IMR-90 (cell line): ENCODE data around the gene ADAMTSL1. TPM values are rescaled to one million over a fixed set of nuclear protein-coding genes. Genes with fewer than 3 reads are reported as not detected.

Experiments
- ATAC-seq: fragments of 200-7000 bp; cut with Tn5 transposase; 2 replicates; pipeline ENCODE4 v1.9.1; 2020; ENCODE audit warnings: low read depth, mild to moderate bottlenecking, moderate library complexity
- BruUV-seq: library from RNA; stranded (reverse); fragments of 400-500 nt; replicated peaks from 2 replicates; lab custom pipeline; 2021; lab: Mats Ljungman, UMichigan
- CTCF ChIA-PET: fragments of 300-600 bp; formaldehyde crosslinking; extraction: SDS; loops from one replicate; lab custom pipeline; 2021; ENCODE audit warnings: antibody characterized with exemption; lab: Yijun Ruan, JAX
- POLR2A ChIA-PET: fragments of 300-600 bp; sonication (Branson Sonifier 250); formaldehyde crosslinking; loops from one replicate; lab custom pipeline; 2022; ENCODE audit warnings: antibody characterized with exemption; ENCODE audit not compliant: unreplicated experiment; lab: Charles Lee
- DNase-seq: peaks from one replicate; pipeline ENCODE4 v3.0.0; 2013
- H2AFZ ChIP-seq: replicated peaks from 2 replicates; pipeline ENCODE3; 2013; ENCODE audit warnings: low read length, mild to moderate bottlenecking; ENCODE audit not compliant: poor library complexity
- H2AK5ac ChIP-seq: 2 replicates; pipeline ENCODE4 v1.6.1; 2013; ENCODE audit warnings: low read depth, low read length, inconsistent platforms
- H2AK9ac ChIP-seq: replicated peaks from 2 replicates; pipeline ENCODE3; 2013; ENCODE audit warnings: mild to moderate bottlenecking, low read depth, low read length, moderate library complexity; ENCODE audit not compliant: poor library complexity
- H2BK120ac ChIP-seq: 2 replicates; pipeline ENCODE4 v1.6.1; 2013; ENCODE audit warnings: low read depth, low read length, inconsistent platforms
- H2BK15ac ChIP-seq: 3 replicates; pipeline ENCODE4 v1.6.1; 2013; ENCODE audit warnings: low read depth, low read length, inconsistent platforms
- H2BK20ac ChIP-seq: 2 replicates; pipeline ENCODE4 v1.6.1; 2013; ENCODE audit warnings: low read depth, mild to moderate bottlenecking, inconsistent platforms, low read length, moderate library complexity
- H2BK5ac ChIP-seq: 2 replicates; pipeline ENCODE4 v1.6.1; 2013; ENCODE audit warnings: mild to moderate bottlenecking, low read depth, low read length, inconsistent platforms; ENCODE audit not compliant: poor library complexity, severe bottlenecking
- H3K14ac ChIP-seq: replicated peaks from 2 replicates; pipeline ENCODE4 v1.6.1; 2013; ENCODE audit warnings: low read depth, low read length, inconsistent platforms
- H3K18ac ChIP-seq: 2 replicates; pipeline ENCODE4 v1.6.1; 2013; ENCODE audit warnings: low read depth, low read length, control low read depth
- H3K23ac ChIP-seq: 2 replicates; pipeline ENCODE4 v1.6.1; 2013; ENCODE audit warnings: low read depth, low read length, inconsistent platforms
- H3K27ac ChIP-seq: 2 replicates; pipeline ENCODE4 v1.5.1; 2013; ENCODE audit warnings: mild to moderate bottlenecking, control low read depth, low read length; ENCODE audit not compliant: insufficient read depth
- H3K27me3 ChIP-seq: 2 replicates; pipeline ENCODE4 v1.6.1; 2013; ENCODE audit warnings: low read length; ENCODE audit not compliant: control insufficient read depth, insufficient read depth
- H3K36me3 ChIP-seq: 2 replicates; pipeline ENCODE4 v1.6.1; 2013; ENCODE audit warnings: low read length, mixed read lengths; ENCODE audit not compliant: control insufficient read depth, insufficient read depth
- H3K4ac ChIP-seq: 2 replicates; pipeline ENCODE4 v1.6.1; 2013; ENCODE audit warnings: low read depth, low read length, inconsistent platforms
- H3K4me1 ChIP-seq: 2 replicates; pipeline ENCODE4 v1.6.1; 2013; ENCODE audit warnings: low read length, mixed read lengths; ENCODE audit not compliant: control insufficient read depth, insufficient read depth
- H3K4me2 ChIP-seq: 2 replicates; pipeline ENCODE4 v1.6.1; 2013; ENCODE audit warnings: low read depth, mild to moderate bottlenecking, control low read depth, low read length, moderate library complexity
- H3K4me3 ChIP-seq: 2 replicates; pipeline ENCODE4 v1.5.1; 2013; ENCODE audit warnings: low read depth, mild to moderate bottlenecking, control low read depth, low read length, moderate library complexity; ENCODE audit not compliant: insufficient read depth
- H3K56ac ChIP-seq: 2 replicates; pipeline ENCODE4 v1.6.1; 2013; ENCODE audit warnings: low read length, inconsistent platforms; ENCODE audit not compliant: insufficient read depth; ENCODE audit errors: extremely low read depth
- H3K79me1 ChIP-seq, 2 experiments: 2 replicates each; pipeline ENCODE4 v1.6.1; 2013; ENCODE audit warnings: low read length in 2 of 2, inconsistent platforms in 1 of 2, low read depth in 1 of 2
- H3K9ac ChIP-seq: 2 replicates; pipeline ENCODE4 v1.6.1; 2013; ENCODE audit warnings: low read depth, low read length, control low read depth
- H3K9me1 ChIP-seq: 2 replicates; pipeline ENCODE4 v1.6.1; 2013; ENCODE audit warnings: low read length, inconsistent platforms; ENCODE audit not compliant: insufficient read depth
- H3K9me3 ChIP-seq: 2 replicates; pipeline ENCODE4 v1.6.1; 2013; ENCODE audit warnings: low read length; ENCODE audit not compliant: control insufficient read depth, insufficient read depth
- H4K20me1 ChIP-seq: 2 replicates; pipeline ENCODE4 v1.6.1; 2013; ENCODE audit warnings: low read length, inconsistent platforms; ENCODE audit not compliant: insufficient read depth
- H4K5ac ChIP-seq: 2 replicates; pipeline ENCODE4 v1.6.1; 2013; ENCODE audit warnings: mild to moderate bottlenecking, low read depth, low read length, control low read depth
- H4K8ac ChIP-seq, 2 experiments: 2 replicates each; pipeline ENCODE4 v1.6.1; 2013; ENCODE audit warnings: low read depth in 2 of 2, low read length in 2 of 2, control low read depth in 1 of 2, inconsistent platforms in 1 of 2
- H4K91ac ChIP-seq: 2 replicates; pipeline ENCODE4 v1.6.1; 2013; ENCODE audit warnings: low read depth, low read length, inconsistent platforms; ENCODE audit not compliant: insufficient read depth
- CHD1 ChIP-seq: IDR thresholded peaks from 2 replicates; pipeline ENCODE4 v1.6.1; 2012; ENCODE audit warnings: low read depth, low read length, improper control_type of control experiment
- MAFK ChIP-seq: IDR thresholded peaks from 2 replicates; pipeline ENCODE4 v1.6.1; 2012; ENCODE audit warnings: low read depth, low read length, improper control_type of control experiment
- MAZ ChIP-seq: IDR thresholded peaks from 2 replicates; pipeline ENCODE4 v1.6.1; 2012; ENCODE audit warnings: low read depth, mild to moderate bottlenecking, low read length, improper control_type of control experiment, moderate library complexity, borderline replicate concordance
- RFX5 ChIP-seq: IDR thresholded peaks from 2 replicates; pipeline ENCODE4 v1.8.0; 2012; ENCODE audit warnings: low read depth, mild to moderate bottlenecking, low read length, moderate library complexity
- dilution Hi-C: fragments of 300-500 bp; cut with HindIII; formaldehyde crosslinking; loops from one replicate; pipeline ENCODE4 v1.14.3; 2018; ENCODE audit warnings: low sequenced_read_pairs; ENCODE audit not compliant: unreplicated experiment
- in situ Hi-C: fragments of 300-500 bp; cut with MboI; formaldehyde crosslinking; loops from 3 replicates; pipeline ENCODE4 v1.14.3; 2019; ENCODE audit warnings: low sequenced_read_pairs, inconsistent platforms, mixed read lengths
- intact Hi-C: fragments of 100-400 bp; cut with micrococcal nuclease; formaldehyde crosslinking; loops from 2 replicates; pipeline ENCODE4 v1.10.0; 2022
- polyA plus RNA-seq, 3 experiments: library from polyadenylated mRNA; depleted of rRNA; stranded (reverse); fragments of >200 nt; gene quantifications; 2 replicates each; pipeline ENCODE4 v1.2.3, GENCODE V29; 2012; ENCODE audit warnings: low replicate concordance in 1 of 3
- total RNA-seq: library from RNA; depleted of rRNA; stranded (reverse); fragments of >200 nt; gene quantifications from 2 replicates; pipeline ENCODE4 v1.2.3, GENCODE V29; 2012

ADAMTSL1 gene
- total and polyA plus RNA-seq, 2 of the 4 experiments (the other 2 are of a cell fraction), result 38.2 to 62.2 TPM

- TF ChIP-seq MAZ (no peak), MAFK (no peak), CHD1 (no peak), RFX5 (no peak)
- DNase-seq, result no peak
These were observed 18.7 kb downstream of the ADAMTSL1 start for GRCh38 chr9:18492612-18493011.

More at GRCh38 chr9:18492612-18493011, 18.7 kb downstream of the ADAMTSL1 start:
- H2BK15ac ChIP-seq, result no peak overlapping the region
- H3K9ac ChIP-seq, result no peak overlapping the region
- no peak for ATAC-seq
- no peak overlapping the region for H2AK9ac ChIP-seq
- H3K18ac ChIP-seq, result peak overlapping the region; percentile 43; the same call in 1 of the 2 replicates
- H3K27ac ChIP-seq, result no peak overlapping the region
- peak overlapping the region; percentile 71 for H2BK120ac ChIP-seq
- dilution Hi-C loops (no loop called here), intact Hi-C loops (loop anchor here (5.0 kb wide), 1 partner anchor 535 kb away; no protein-coding TSS in a partner anchor), in situ Hi-C loops (loop anchor here (25.0 kb wide), 1 partner anchor 670 kb away; no protein-coding TSS in a partner anchor)
- H3K4me2 ChIP-seq, result no peak overlapping the region; the same call in 1 of the 2 replicates
- H3K14ac ChIP-seq, result no peak overlapping the region
- BruUV-seq, result no TSS peak
- peaks cover 5% of the 10 kb centered on the region for H3K4me1 ChIP-seq
- no peak overlapping the region for H2AFZ ChIP-seq
- no peak overlapping the region for H4K91ac ChIP-seq
- no peak overlapping the region for H4K5ac ChIP-seq
- H3K56ac ChIP-seq, result no peak overlapping the region
- H3K9me1 ChIP-seq, result peaks cover 7% of the 10 kb centered on the region; the same call in 1 of the 2 replicates
- no peaks in the 10 kb centered on the region for H3K27me3 ChIP-seq
- 0 out of 2 replicates have a peak overlapping the region, but pooled peaks have one; percentile 59 for H2BK20ac ChIP-seq
- CTCF ChIA-PET, result no interaction called here
- H2BK5ac ChIP-seq, result peak overlapping the region; percentile 42
- no peak overlapping the region for H4K8ac ChIP-seq
- H3K9me3 ChIP-seq, result no peaks in the 10 kb centered on the region
- H3K4me3 ChIP-seq, result no peak overlapping the region
- no peaks in the 10 kb centered on the region for H3K36me3 ChIP-seq
- H4K20me1 ChIP-seq, result no peaks in the 10 kb centered on the region
- no peak overlapping the region for H2AK5ac ChIP-seq
- peak overlapping the region; percentile 53; the same call in 1 of the 2 replicates for H3K4ac ChIP-seq
- H3K79me1 ChIP-seq, result peaks cover 0 to 12% of the 10 kb centered on the region in 2 experiments; a peak in 1 of 4 replicates
- H3K23ac ChIP-seq, result peak overlapping the region; percentile 67; the same call in 1 of the 2 replicates
- POLR2A ChIA-PET, result no interaction called here
